WTC11 (cell line): ENCODE measurements around the gene IL9R. TPM values are rescaled to one million over a fixed set of nuclear protein-coding genes. Genes with fewer than 3 reads are reported as not detected.

ENCODE experiments used
- ATAC-seq: fragments of 200-7000 bp; cut with Tn5 transposase; 2 replicates; pipeline ENCODE4 v1.10.0; 2021; ENCODE audit warnings: mild to moderate bottlenecking, moderate library complexity
- CTCF ChIA-PET: fragments of 300-600 bp; sonication (Branson Sonifier 250); formaldehyde crosslinking; loops from one replicate; lab custom pipeline; 2021; ENCODE audit warnings: antibody characterized with exemption; lab: Charles Lee
- POLR2A ChIA-PET: fragments of 350-600 bp; sonication (Branson Sonifier 250); formaldehyde crosslinking; loops from one replicate; lab custom pipeline; 2021; ENCODE audit warnings: antibody characterized with exemption; lab: Charles Lee
- DNase-seq: peaks from one replicate; pipeline ENCODE4 v3.0.0; 2021; ENCODE audit warnings: low spot score
- H3K27ac Mint-ChIP-seq: 2 replicates; pipeline ENCODE4 v1.8.0; 2021; ENCODE audit warnings: mixed read lengths
- H3K27me3 Mint-ChIP-seq: 2 replicates; pipeline ENCODE4 v1.8.0; 2021; ENCODE audit warnings: low read depth, mild to moderate bottlenecking, moderate library complexity, mixed read lengths
- H3K36me3 Mint-ChIP-seq: 2 replicates; pipeline ENCODE4 v1.8.0; 2021; ENCODE audit warnings: mixed read lengths
- H3K4me1 Mint-ChIP-seq: 2 replicates; pipeline ENCODE4 v1.8.0; 2022; ENCODE audit warnings: mixed read lengths
- H3K4me3 Mint-ChIP-seq: 2 replicates; pipeline ENCODE4 v1.8.0; 2021; ENCODE audit warnings: mild to moderate bottlenecking, moderate library complexity, mixed read lengths
- H3K9me3 Mint-ChIP-seq: 2 replicates; pipeline ENCODE4 v1.8.0; 2021; ENCODE audit warnings: mixed read lengths
- MYBL2 ChIP-seq: sonication (generic); formaldehyde crosslinking; IDR thresholded peaks from 2 replicates; pipeline ENCODE4 v1.8.1; 2023; ENCODE audit warnings: mild to moderate bottlenecking, moderate library complexity, missing genetic modification reagents
- PRRX2 ChIP-seq: fragments of 250-450 bp; sonication (Bioruptor Pico); IDR thresholded peaks from 2 replicates; pipeline ENCODE4 v1.8.0; 2021; ENCODE audit warnings: mild to moderate bottlenecking
- TCF7 ChIP-seq: sonication (generic); formaldehyde crosslinking; IDR thresholded peaks from 2 replicates; pipeline ENCODE4 v1.8.0; 2022; ENCODE audit warnings: mild to moderate bottlenecking, low read depth, missing genetic modification reagents, moderate library complexity
- TEAD4 ChIP-seq: sonication (generic); formaldehyde crosslinking; IDR thresholded peaks from 2 replicates; pipeline ENCODE4 v1.8.0; 2022; ENCODE audit warnings: mild to moderate bottlenecking, missing genetic modification reagents
- TP53 ChIP-seq: sonication (generic); formaldehyde crosslinking; IDR thresholded peaks from 2 replicates; pipeline ENCODE4 v1.8.1; 2023; ENCODE audit warnings: mild to moderate bottlenecking, missing genetic modification reagents
- ZNF121 ChIP-seq: sonication (generic); formaldehyde crosslinking; IDR thresholded peaks from 2 replicates; pipeline ENCODE4 v1.8.0; 2023; ENCODE audit warnings: missing genetic modification reagents
- ZNF232 ChIP-seq: sonication (generic); formaldehyde crosslinking; IDR thresholded peaks from 2 replicates; pipeline ENCODE4 v1.8.0; 2022; ENCODE audit warnings: mild to moderate bottlenecking, missing genetic modification reagents
- ZNF317 ChIP-seq: sonication (generic); formaldehyde crosslinking; IDR thresholded peaks from 2 replicates; pipeline ENCODE4 v1.8.1; 2023; ENCODE audit warnings: low read depth, mild to moderate bottlenecking, moderate library complexity, missing genetic modification reagents, borderline replicate concordance
- total RNA-seq: library from RNA; stranded (reverse); gene quantifications from 3 replicates; pipeline ENCODE4 v1.2.3, GENCODE V29; 2021
- TF ChIP-seq, protein P1 (sequence below): fragments of 250-450 bp; sonication (Bioruptor Pico); IDR thresholded peaks from 2 replicates; pipeline ENCODE4 v1.9.0; 2021; ENCODE audit warnings: mild to moderate bottlenecking
- TF ChIP-seq, protein P2 (sequence below): sonication (generic); formaldehyde crosslinking; IDR thresholded peaks from 2 replicates; pipeline ENCODE4 v1.8.1; 2023; ENCODE audit warnings: mild to moderate bottlenecking, missing genetic modification reagents, borderline replicate concordance
- TF ChIP-seq, protein P3 (sequence below): fragments of 250-450 bp; sonication (Bioruptor Pico); IDR thresholded peaks from 2 replicates; pipeline ENCODE4 v2.1.2; 2022; ENCODE audit warnings: mild to moderate bottlenecking, moderate library complexity
- TF ChIP-seq, protein P4 (sequence below): fragments of 250-450 bp; sonication (Bioruptor Pico); IDR thresholded peaks from 2 replicates; pipeline ENCODE4 v1.8.0; 2021; ENCODE audit warnings: mild to moderate bottlenecking

Gene IL9R
- total RNA-seq, 1 experiment from 2014 or later: 1.3 TPM

DNA sequence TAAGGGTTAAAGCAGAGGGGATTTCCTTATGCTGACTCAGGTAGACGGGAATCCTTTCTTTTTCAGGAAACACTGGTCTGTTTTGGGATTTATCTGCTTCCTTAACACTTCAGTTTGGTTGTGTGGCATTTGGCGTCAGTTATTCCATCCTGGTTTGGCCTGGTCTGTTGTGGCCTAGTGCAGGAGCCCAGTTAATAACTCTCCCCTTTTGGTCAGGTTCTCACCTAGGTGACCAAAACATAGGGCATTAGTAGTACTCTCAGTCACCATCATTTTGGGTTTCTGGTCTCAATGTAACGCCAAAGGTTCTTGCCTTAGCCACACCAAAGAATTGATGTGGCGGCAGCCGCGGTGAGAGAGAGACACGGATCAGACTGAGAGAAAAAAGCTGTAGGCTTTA lies 39.7 kb upstream of the IL9R start (continued):
- TF ChIP-seq MYBL2 (CRISPR knock-in tag) (no peak), ZNF232 (CRISPR knock-in tag) (no peak)

DNA sequence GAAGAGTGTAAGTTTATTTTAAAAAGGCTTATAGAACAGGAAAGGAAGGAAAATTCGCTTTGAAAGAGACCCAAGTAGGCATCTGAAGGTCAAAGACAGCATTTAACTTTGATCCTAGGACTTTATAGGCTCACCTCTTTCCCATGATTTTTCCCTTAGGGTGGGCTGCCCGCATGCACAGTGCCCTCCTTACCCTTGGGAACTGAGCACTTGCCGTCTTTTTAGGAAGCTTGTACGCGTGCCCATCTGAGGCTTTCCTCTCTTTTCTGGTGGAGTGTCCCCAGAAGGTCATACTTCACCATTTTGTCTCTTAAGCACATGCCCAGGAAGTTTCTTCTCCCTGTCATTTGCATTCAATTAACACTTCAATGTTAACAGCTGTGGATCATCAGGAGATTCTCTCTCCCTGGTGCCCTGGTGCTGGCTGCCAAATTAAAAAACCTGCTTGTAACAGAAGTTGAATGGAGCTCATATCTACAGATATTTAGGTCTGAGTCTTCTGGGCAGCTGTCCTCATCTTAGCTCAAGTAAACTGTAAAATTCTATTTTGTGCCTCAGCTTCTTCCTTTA lies 38.4 kb upstream of the IL9R start:
- ChIA-PET POLR2A (no interaction called here), CTCF (no interaction called here)
- ATAC-seq: peak; percentile 53
- Mint-ChIP-seq H3K27ac (peak overlapping the region; percentile 97), H3K4me3 (peak overlapping the region; percentile 78), H3K4me1 (peaks cover 26% of the 10 kb centered on the region), H3K9me3 (peaks cover 43% of the 10 kb centered on the region), H3K36me3 (peaks cover 42% of the 10 kb centered on the region), H3K27me3 (no peaks in the 10 kb centered on the region)
- no peak for DNase-seq
- TF ChIP-seq ZNF317 (no peak), ZNF121 (CRISPR knock-in tag) (no peak)
- TF ChIP-seq, protein P1, sequence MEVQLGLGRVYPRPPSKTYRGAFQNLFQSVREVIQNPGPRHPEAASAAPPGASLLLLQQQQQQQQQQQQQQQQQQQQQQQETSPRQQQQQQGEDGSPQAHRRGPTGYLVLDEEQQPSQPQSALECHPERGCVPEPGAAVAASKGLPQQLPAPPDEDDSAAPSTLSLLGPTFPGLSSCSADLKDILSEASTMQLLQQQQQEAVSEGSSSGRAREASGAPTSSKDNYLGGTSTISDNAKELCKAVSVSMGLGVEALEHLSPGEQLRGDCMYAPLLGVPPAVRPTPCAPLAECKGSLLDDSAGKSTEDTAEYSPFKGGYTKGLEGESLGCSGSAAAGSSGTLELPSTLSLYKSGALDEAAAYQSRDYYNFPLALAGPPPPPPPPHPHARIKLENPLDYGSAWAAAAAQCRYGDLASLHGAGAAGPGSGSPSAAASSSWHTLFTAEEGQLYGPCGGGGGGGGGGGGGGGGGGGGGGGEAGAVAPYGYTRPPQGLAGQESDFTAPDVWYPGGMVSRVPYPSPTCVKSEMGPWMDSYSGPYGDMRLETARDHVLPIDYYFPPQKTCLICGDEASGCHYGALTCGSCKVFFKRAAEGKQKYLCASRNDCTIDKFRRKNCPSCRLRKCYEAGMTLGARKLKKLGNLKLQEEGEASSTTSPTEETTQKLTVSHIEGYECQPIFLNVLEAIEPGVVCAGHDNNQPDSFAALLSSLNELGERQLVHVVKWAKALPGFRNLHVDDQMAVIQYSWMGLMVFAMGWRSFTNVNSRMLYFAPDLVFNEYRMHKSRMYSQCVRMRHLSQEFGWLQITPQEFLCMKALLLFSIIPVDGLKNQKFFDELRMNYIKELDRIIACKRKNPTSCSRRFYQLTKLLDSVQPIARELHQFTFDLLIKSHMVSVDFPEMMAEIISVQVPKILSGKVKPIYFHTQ (CRISPR knock-in tag): no peak
- TF ChIP-seq, protein P2, sequence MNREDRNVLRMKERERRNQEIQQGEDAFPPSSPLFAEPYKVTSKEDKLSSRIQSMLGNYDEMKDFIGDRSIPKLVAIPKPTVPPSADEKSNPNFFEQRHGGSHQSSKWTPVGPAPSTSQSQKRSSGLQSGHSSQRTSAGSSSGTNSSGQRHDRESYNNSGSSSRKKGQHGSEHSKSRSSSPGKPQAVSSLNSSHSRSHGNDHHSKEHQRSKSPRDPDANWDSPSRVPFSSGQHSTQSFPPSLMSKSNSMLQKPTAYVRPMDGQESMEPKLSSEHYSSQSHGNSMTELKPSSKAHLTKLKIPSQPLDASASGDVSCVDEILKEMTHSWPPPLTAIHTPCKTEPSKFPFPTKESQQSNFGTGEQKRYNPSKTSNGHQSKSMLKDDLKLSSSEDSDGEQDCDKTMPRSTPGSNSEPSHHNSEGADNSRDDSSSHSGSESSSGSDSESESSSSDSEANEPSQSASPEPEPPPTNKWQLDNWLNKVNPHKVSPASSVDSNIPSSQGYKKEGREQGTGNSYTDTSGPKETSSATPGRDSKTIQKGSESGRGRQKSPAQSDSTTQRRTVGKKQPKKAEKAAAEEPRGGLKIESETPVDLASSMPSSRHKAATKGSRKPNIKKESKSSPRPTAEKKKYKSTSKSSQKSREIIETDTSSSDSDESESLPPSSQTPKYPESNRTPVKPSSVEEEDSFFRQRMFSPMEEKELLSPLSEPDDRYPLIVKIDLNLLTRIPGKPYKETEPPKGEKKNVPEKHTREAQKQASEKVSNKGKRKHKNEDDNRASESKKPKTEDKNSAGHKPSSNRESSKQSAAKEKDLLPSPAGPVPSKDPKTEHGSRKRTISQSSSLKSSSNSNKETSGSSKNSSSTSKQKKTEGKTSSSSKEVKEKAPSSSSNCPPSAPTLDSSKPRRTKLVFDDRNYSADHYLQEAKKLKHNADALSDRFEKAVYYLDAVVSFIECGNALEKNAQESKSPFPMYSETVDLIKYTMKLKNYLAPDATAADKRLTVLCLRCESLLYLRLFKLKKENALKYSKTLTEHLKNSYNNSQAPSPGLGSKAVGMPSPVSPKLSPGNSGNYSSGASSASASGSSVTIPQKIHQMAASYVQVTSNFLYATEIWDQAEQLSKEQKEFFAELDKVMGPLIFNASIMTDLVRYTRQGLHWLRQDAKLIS (CRISPR knock-in tag): no peak
- TF ChIP-seq, protein P3, sequence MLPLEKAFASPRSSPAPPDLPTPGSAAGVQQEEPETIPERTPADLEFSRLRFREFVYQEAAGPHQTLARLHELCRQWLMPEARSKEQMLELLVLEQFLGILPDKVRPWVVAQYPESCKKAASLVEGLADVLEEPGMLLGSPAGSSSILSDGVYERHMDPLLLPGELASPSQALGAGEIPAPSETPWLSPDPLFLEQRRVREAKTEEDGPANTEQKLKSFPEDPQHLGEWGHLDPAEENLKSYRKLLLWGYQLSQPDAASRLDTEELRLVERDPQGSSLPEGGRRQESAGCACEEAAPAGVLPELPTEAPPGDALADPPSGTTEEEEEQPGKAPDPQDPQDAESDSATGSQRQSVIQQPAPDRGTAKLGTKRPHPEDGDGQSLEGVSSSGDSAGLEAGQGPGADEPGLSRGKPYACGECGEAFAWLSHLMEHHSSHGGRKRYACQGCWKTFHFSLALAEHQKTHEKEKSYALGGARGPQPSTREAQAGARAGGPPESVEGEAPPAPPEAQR (CRISPR knock-in tag): no peak

DNA sequence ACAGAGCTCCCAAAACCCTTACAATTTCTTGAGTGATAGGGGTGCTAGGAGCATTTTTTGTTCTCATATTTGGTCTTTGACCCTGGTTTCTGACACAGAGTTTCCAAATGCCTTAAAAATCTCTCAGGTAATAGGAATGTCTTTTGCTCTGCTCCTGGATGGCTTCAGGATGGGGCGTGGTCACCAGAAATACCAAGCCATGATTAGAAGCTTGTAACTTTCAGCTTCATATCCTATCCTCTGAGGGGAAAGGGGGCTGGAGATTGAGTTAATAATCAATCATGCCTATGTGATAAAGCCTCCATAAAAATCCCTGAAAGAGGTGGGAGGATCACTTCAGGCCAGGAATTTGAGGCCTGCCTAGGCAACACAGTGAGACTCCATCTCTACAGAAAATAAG lies 34.6 kb upstream of the IL9R start:
- H3K4me1 Mint-ChIP-seq: peaks cover 15% of the 10 kb centered on the region
- POLR2A ChIA-PET: no interaction called here
- H3K27me3 Mint-ChIP-seq: no peaks in the 10 kb centered on the region; the same call in 1 of the 2 replicates
- ATAC-seq: no peak
- TF ChIP-seq PRRX2 (CRISPR knock-in tag) (no peak), TCF7 (CRISPR knock-in tag) (no peak), TP53 (CRISPR knock-in tag) (no peak), TEAD4 (CRISPR knock-in tag) (no peak)
- TF ChIP-seq, protein P4, sequence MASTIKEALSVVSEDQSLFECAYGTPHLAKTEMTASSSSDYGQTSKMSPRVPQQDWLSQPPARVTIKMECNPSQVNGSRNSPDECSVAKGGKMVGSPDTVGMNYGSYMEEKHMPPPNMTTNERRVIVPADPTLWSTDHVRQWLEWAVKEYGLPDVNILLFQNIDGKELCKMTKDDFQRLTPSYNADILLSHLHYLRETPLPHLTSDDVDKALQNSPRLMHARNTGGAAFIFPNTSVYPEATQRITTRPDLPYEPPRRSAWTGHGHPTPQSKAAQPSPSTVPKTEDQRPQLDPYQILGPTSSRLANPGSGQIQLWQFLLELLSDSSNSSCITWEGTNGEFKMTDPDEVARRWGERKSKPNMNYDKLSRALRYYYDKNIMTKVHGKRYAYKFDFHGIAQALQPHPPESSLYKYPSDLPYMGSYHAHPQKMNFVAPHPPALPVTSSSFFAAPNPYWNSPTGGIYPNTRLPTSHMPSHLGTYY (CRISPR knock-in tag): no peak
- TF ChIP-seq, all 79 proteins: peak for 0
- CTCF ChIA-PET: no interaction called here
- Mint-ChIP-seq H3K27ac (no peak overlapping the region), H3K36me3 (peaks cover 49% of the 10 kb centered on the region), H3K9me3 (peaks cover 66% of the 10 kb centered on the region), H3K4me3 (no peak overlapping the region)
- DNase-seq: no peak
